ENCODE measurements around the gene CYP4F11.

The CYP4F11 gene

DNA sequence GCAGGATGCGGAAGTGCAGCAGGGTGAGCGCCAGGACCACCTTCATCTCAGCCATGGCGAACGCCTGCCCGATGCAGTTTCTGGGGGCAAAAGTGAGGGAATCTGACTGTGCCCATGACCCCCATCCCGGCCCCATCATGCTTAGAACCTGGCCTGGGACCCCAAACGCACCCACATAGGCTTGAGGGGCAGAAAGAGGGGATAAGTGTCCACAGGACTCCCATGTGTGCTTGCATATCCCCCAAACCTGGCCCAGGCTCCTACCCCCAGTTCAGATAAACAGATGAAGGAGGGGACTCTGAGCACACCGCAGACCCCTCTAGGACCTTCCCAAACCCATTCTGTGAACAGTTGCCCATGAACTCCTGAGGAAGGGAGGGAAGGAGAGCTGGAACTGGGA is 20.5 kb downstream of the CYP4F11 start:
- no peak overlapping the region for H2BK120ac ChIP-seq (ENCODE audit: low read depth, low read length)
- H2BK12ac ChIP-seq (ENCODE audit: low read length in 2 of 2) = no peak overlapping the region
- no peak overlapping the region for H2AFZ ChIP-seq (ENCODE audit: low read depth, low read length)
- H3K36me3 ChIP-seq (ENCODE audit: control insufficient read depth in 1 of 2, insufficient read depth in 2 of 2, low read depth in 1 of 2, low read length in 2 of 2) = no peaks in the 10 kb centered on the region
- H3K4me1 ChIP-seq (ENCODE audit: control insufficient read depth, insufficient read depth, low read depth, low read length) = no peaks in the 10 kb centered on the region
- no peak for DNase-seq
- H3K4ac ChIP-seq (ENCODE audit: low read depth in 1 of 2, low read length in 2 of 2) = no peak overlapping the region
- H3K79me1 ChIP-seq (replicated peaks; ENCODE audit: low read length, poor library complexity, severe bottlenecking) = no peaks in the 10 kb centered on the region
- no peak overlapping the region for H2AK5ac ChIP-seq (ENCODE audit: low read length, severe bottlenecking)
- 77% methylated on average over 6 of the region's 8 CpGs for WGBS
- H4K91ac ChIP-seq (ENCODE audit: low read length) = no peak overlapping the region
- no peak overlapping the region for H3K14ac ChIP-seq (ENCODE audit: low read length in 2 of 2)
- H3K4me3 ChIP-seq (ENCODE audit: insufficient read depth in 1 of 2, low read depth in 1 of 2, low read length in 2 of 2) = no peak overlapping the region
- no peak overlapping the region for H3K9ac ChIP-seq (ENCODE audit: low read length)
- no peak overlapping the region for H4K8ac ChIP-seq (ENCODE audit: low read length)
- H3K27ac ChIP-seq (ENCODE audit: low read length, poor library complexity, severe bottlenecking) = no peak overlapping the region
- H2BK15ac ChIP-seq (ENCODE audit: low read depth, poor library complexity, severe bottlenecking) = no peak overlapping the region
- no peak overlapping the region for H3K18ac ChIP-seq (ENCODE audit: low read depth in 1 of 2, low read length in 2 of 2)
- H3K4me2 ChIP-seq (ENCODE audit: low read length, poor library complexity, severe bottlenecking) = no peak overlapping the region
- peaks cover 10% of the 10 kb centered on the region for H3K9me3 ChIP-seq (ENCODE audit: control insufficient read depth, low read length)
- no peak overlapping the region for H3K23ac ChIP-seq (ENCODE audit: low read length in 2 of 2)
- peaks cover 0 to 20% of the 10 kb centered on the region in 2 experiments for H3K27me3 ChIP-seq (ENCODE audit: control insufficient read depth in 1 of 2, insufficient read depth in 1 of 2, low read length in 2 of 2)
- no peak overlapping the region for H2BK5ac ChIP-seq (ENCODE audit: low read depth, low read length, poor library complexity, severe bottlenecking)

DNA sequence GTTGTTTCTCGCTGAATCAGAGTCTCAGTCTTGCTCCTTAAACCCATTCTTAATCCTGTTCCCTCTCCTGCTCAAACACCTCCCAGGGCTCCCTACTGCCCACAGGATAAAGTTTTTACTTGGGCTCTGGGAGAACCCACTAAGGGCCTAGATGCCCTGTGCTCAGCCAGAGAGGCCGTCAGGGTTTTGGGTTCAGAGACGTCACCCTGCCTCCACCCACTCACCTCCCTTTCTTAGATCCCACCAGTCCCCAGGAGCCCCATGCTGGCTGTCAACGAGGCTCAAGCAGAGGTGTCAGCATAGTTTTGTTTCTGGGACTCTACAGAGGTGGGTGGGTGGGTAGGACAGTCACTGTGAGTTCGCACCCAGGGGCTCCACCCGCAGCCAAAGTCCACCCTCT is 20.9 kb downstream of the CYP4F11 start:
- Histone ChIP-seq H3K23ac (ENCODE audit: low read length in 2 of 2) (no peak overlapping the region), H2BK12ac (ENCODE audit: low read length in 2 of 2) (no peak overlapping the region), H2BK5ac (ENCODE audit: low read depth, low read length, poor library complexity, severe bottlenecking) (no peak overlapping the region), H3K9me3 (ENCODE audit: control insufficient read depth, low read length) (peaks cover 10% of the 10 kb centered on the region), H2BK120ac (ENCODE audit: low read depth, low read length) (no peak overlapping the region), H3K4me2 (ENCODE audit: low read length, poor library complexity, severe bottlenecking) (no peak overlapping the region), H4K91ac (ENCODE audit: low read length) (no peak overlapping the region), H3K4me1 (ENCODE audit: control insufficient read depth, insufficient read depth, low read depth, low read length) (no peaks in the 10 kb centered on the region), H3K9ac (ENCODE audit: low read length) (no peak overlapping the region), H2AFZ (ENCODE audit: low read depth, low read length) (no peak overlapping the region), H3K18ac (ENCODE audit: low read depth in 1 of 2, low read length in 2 of 2) (no peak overlapping the region), H3K36me3 (ENCODE audit: control insufficient read depth in 1 of 2, insufficient read depth in 2 of 2, low read depth in 1 of 2, low read length in 2 of 2) (no peaks in the 10 kb centered on the region), H2AK5ac (ENCODE audit: low read length, severe bottlenecking) (no peak overlapping the region), H4K8ac (ENCODE audit: low read length) (no peak overlapping the region), H3K4me3 (ENCODE audit: insufficient read depth in 1 of 2, low read depth in 1 of 2, low read length in 2 of 2) (no peak overlapping the region), H2BK15ac (ENCODE audit: low read depth, poor library complexity, severe bottlenecking) (no peak overlapping the region), H3K27ac (ENCODE audit: low read length, poor library complexity, severe bottlenecking) (no peak overlapping the region), H3K4ac (ENCODE audit: low read depth in 1 of 2, low read length in 2 of 2) (no peak overlapping the region), H3K79me1 (replicated peaks; ENCODE audit: low read length, poor library complexity, severe bottlenecking) (no peaks in the 10 kb centered on the region), H3K27me3 (ENCODE audit: control insufficient read depth in 1 of 2, insufficient read depth in 1 of 2, low read length in 2 of 2) (peaks cover 0 to 20% of the 10 kb centered on the region in 2 experiments), H3K14ac (ENCODE audit: low read length in 2 of 2) (no peak overlapping the region)
- 79% methylated on average over 6 of the region's 6 CpGs for WGBS
- no peak for DNase-seq

- Histone ChIP-seq H2BK5ac (ENCODE audit: low read depth, low read length, poor library complexity, severe bottlenecking) (no peak overlapping the region), H3K4me3 (ENCODE audit: insufficient read depth in 1 of 2, low read depth in 1 of 2, low read length in 2 of 2) (no peak overlapping the region), H3K27me3 (ENCODE audit: control insufficient read depth in 1 of 2, insufficient read depth in 1 of 2, low read length in 2 of 2) (peaks cover 0 to 20% of the 10 kb centered on the region in 2 experiments), H3K4me1 (ENCODE audit: control insufficient read depth, insufficient read depth, low read depth, low read length) (no peaks in the 10 kb centered on the region), H4K91ac (ENCODE audit: low read length) (no peak overlapping the region), H3K4me2 (ENCODE audit: low read length, poor library complexity, severe bottlenecking) (no peak overlapping the region), H4K8ac (ENCODE audit: low read length) (no peak overlapping the region), H2BK15ac (ENCODE audit: low read depth, poor library complexity, severe bottlenecking) (no peak overlapping the region), H3K79me1 (replicated peaks; ENCODE audit: low read length, poor library complexity, severe bottlenecking) (no peaks in the 10 kb centered on the region), H3K23ac (ENCODE audit: low read length in 2 of 2) (no peak overlapping the region), H3K14ac (ENCODE audit: low read length in 2 of 2) (no peak overlapping the region), H3K9me3 (ENCODE audit: control insufficient read depth, low read length) (peaks cover 4% of the 10 kb centered on the region), H2BK120ac (ENCODE audit: low read depth, low read length) (no peak overlapping the region), H2AK5ac (ENCODE audit: low read length, severe bottlenecking) (no peak overlapping the region), H3K36me3 (ENCODE audit: control insufficient read depth in 1 of 2, insufficient read depth in 2 of 2, low read depth in 1 of 2, low read length in 2 of 2) (no peaks in the 10 kb centered on the region), H3K4ac (ENCODE audit: low read depth in 1 of 2, low read length in 2 of 2) (no peak overlapping the region), H3K27ac (ENCODE audit: low read length, poor library complexity, severe bottlenecking) (no peak overlapping the region), H2BK12ac (ENCODE audit: low read length in 2 of 2) (no peak overlapping the region), H3K9ac (ENCODE audit: low read length) (no peak overlapping the region), H2AFZ (ENCODE audit: low read depth, low read length) (no peak overlapping the region), H3K18ac (ENCODE audit: low read depth in 1 of 2, low read length in 2 of 2) (no peak overlapping the region)
- DNase-seq = no peak
- 85% methylated on average over 25 of the region's 44 CpGs for WGBS
Measured at GRCh38 chr19:15911599-15912235, 22.6 kb downstream of the CYP4F11 start.

GRCh38 chr19:15905026-15905425 is 29.3 kb downstream of the CYP4F11 start:
- H3K27ac ChIP-seq (ENCODE audit: low read length, poor library complexity, severe bottlenecking) = no peak overlapping the region
- H4K91ac ChIP-seq (ENCODE audit: low read length) = no peak overlapping the region
- H3K4me3 ChIP-seq (ENCODE audit: insufficient read depth in 1 of 2, low read depth in 1 of 2, low read length in 2 of 2) = no peak overlapping the region
- no peak overlapping the region for H2BK120ac ChIP-seq (ENCODE audit: low read depth, low read length)
- H3K4me2 ChIP-seq (ENCODE audit: low read length, poor library complexity, severe bottlenecking) = no peak overlapping the region
- no peak overlapping the region for H3K18ac ChIP-seq (ENCODE audit: low read depth in 1 of 2, low read length in 2 of 2)
- H3K36me3 ChIP-seq (ENCODE audit: control insufficient read depth in 1 of 2, insufficient read depth in 2 of 2, low read depth in 1 of 2, low read length in 2 of 2) = no peaks in the 10 kb centered on the region
- H3K27me3 ChIP-seq (ENCODE audit: control insufficient read depth in 1 of 2, insufficient read depth in 1 of 2, low read length in 2 of 2) = peaks cover 0 to 4% of the 10 kb centered on the region in 2 experiments
- no peaks in the 10 kb centered on the region for H3K79me1 ChIP-seq (replicated peaks; ENCODE audit: low read length, poor library complexity, severe bottlenecking)
- no peak for DNase-seq
- no peak overlapping the region for H4K8ac ChIP-seq (ENCODE audit: low read length)
- H3K14ac ChIP-seq (ENCODE audit: low read length in 2 of 2) = no peak overlapping the region
- no peaks in the 10 kb centered on the region for H3K4me1 ChIP-seq (ENCODE audit: control insufficient read depth, insufficient read depth, low read depth, low read length)
- H2BK15ac ChIP-seq (ENCODE audit: low read depth, poor library complexity, severe bottlenecking) = no peak overlapping the region
- no peak overlapping the region for H3K23ac ChIP-seq (ENCODE audit: low read length in 2 of 2)
- no peak overlapping the region for H2BK12ac ChIP-seq (ENCODE audit: low read length in 2 of 2)
- no peak overlapping the region for H3K4ac ChIP-seq (ENCODE audit: low read depth in 1 of 2, low read length in 2 of 2)
- H2AFZ ChIP-seq (ENCODE audit: low read depth, low read length) = no peak overlapping the region
- no peak overlapping the region for H2AK5ac ChIP-seq (ENCODE audit: low read length, severe bottlenecking)
- no peak overlapping the region for H2BK5ac ChIP-seq (ENCODE audit: low read depth, low read length, poor library complexity, severe bottlenecking)
- H3K9me3 ChIP-seq (ENCODE audit: control insufficient read depth, low read length) = peaks cover 4% of the 10 kb centered on the region
- H3K9ac ChIP-seq (ENCODE audit: low read length) = no peak overlapping the region

Data from mesenchymal stem cell (in vitro differentiated cells and primary cell).